Left lung (tissue), 10 donors: ENCODE data around the gene GSG1L. TPM values are rescaled to one million over a fixed set of nuclear protein-coding genes. Genes with fewer than 3 reads are reported as not detected.

ENCODE experiments used
- ATAC-seq: fragments of 200-7000 bp; cut with Tn5 transposase; one replicate; pipeline ENCODE4 v1.9.1; 2020; ENCODE audit warnings: moderate library complexity
- DNase-seq, 4 donors: peaks; one replicate each; pipeline ENCODE4 v3.0.0-alpha.2; 2013 to 2020
- H3K27ac ChIP-seq, 2 donors: fragments of 200-600 bp; sonication (generic) in 1 of 2; one replicate each; pipeline versions ENCODE4 v1.5.0 to v1.8.0; 2020 to 2021
- H3K27me3 ChIP-seq, 2 donors: fragments of 200-600 bp; sonication (generic) in 1 of 2; one replicate each; pipeline versions ENCODE4 v1.5.0 to v1.8.0; 2020 to 2021
- H3K36me3 ChIP-seq, 2 donors: fragments of 200-600 bp; sonication (generic) in 1 of 2; one replicate each; pipeline versions ENCODE4 v1.5.0 to v1.8.0; 2020 to 2021
- H3K4me1 ChIP-seq, 2 donors: fragments of 200-600 bp; one replicate each; pipeline ENCODE4 v1.8.0; 2021
- H3K4me3 ChIP-seq, 2 donors: fragments of 200-600 bp; sonication (generic) in 1 of 2; one replicate each; pipeline versions ENCODE4 v1.5.0 to v1.8.0; 2020 to 2021; ENCODE audit warnings: mild to moderate bottlenecking in 1 of 2
- H3K9me3 ChIP-seq, 2 donors: fragments of 200-600 bp; sonication (generic) in 1 of 2; one replicate each; pipeline versions ENCODE4 v1.5.0 to v1.8.0; 2020 to 2021
- intact Hi-C, 2 donors: fragments of 100-400 bp; cut with DNase I; formaldehyde crosslinking; loops; one replicate each; pipeline versions ENCODE4 v1.11.2 to v1.14.2; 2022
- polyA plus RNA-seq, 6 donors: library from polyadenylated mRNA; unstranded; fragments of 120-200 nt; gene quantifications; one replicate each; pipeline ENCODE4 v1.2.1, GENCODE V29; 2013; ENCODE audit not compliant: insufficient read length in 6 of 6
- total RNA-seq, 2 donors: library from RNA; stranded (reverse); fragmentation: NEBNext Ultra II Directional; extraction: Animal tissue kit (Norgen Biotek cat#: 25700); gene quantifications; one replicate each; pipeline ENCODE4 v1.2.1, GENCODE V29; 2021
- TF ChIP-seq, protein P1 (sequence below), 2 donors: fragments of 200-600 bp; sonication (generic) in 1 of 2; IDR thresholded peaks; one replicate each; pipeline versions ENCODE4 v1.5.0 to v1.8.0; 2021; ENCODE audit warnings: antibody characterized with exemption in 2 of 2
- donor health status: DM: no; HTN: yes; CAD: no.
- donor health status: DM: no; HTN: no; CAD: no.

The GSG1L gene
- total and polyA plus RNA-seq, 8 donors, result 0.20 to 1.2 (median 0.65) TPM; not detected in 1

DNA sequence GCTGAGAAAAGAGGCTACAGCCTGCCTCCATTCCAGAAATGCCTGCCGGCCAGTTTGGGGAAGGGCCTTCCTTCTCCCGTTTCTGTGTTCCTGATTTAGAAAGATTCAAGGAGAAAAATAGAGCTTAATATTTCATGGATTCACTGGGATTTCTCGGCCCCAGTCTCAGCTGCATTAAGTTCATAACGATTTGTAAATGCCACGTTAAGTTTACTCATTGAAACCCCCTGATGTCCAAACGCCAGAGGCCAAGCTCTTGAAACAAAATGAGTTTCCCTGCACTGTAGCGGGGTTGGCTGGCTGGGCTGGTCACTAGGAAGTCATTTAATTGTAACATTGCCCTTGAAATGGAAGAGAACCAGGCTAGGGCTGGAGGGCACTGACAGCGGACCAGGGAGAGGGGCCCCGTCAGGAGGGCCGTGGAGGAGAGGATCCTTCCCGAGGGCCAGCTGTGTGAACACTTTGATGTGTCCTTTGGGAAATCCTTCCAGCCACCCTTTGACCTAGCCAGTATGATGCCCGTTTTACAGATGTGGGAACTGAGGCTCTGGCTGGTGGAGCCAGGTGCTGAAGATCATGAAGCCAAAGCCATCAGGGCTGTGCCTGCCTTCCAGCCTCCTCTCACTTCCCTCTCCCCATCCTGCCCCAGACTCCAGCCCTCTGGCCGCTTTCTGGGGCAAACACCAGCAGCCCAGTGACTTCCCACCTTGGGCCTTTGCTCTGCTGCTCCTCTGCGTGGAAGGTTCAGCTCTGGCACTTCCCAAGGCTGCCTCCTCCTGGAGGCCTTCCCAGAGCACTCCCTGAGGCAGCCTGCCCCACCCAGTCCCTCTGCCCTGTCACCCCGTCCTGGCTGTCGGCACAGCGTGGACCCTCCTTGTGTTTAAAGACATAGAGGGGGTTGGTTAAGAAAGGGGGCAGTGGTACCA lies 293.0 kb downstream of the GSG1L start:
- ATAC-seq (no peak), DNase-seq (no peak)
- intact Hi-C loops, result no loop called here
- Histone ChIP-seq H3K36me3 (peaks cover 0 to 89% of the 10 kb centered on the region in 2 donors), H3K9me3 (no peaks in the 10 kb centered on the region), H3K27me3 (no peaks in the 10 kb centered on the region), H3K4me1 (no peaks in the 10 kb centered on the region), H3K4me3 (no peak overlapping the region), H3K27ac (no peak overlapping the region)
- TF ChIP-seq, protein P1, sequence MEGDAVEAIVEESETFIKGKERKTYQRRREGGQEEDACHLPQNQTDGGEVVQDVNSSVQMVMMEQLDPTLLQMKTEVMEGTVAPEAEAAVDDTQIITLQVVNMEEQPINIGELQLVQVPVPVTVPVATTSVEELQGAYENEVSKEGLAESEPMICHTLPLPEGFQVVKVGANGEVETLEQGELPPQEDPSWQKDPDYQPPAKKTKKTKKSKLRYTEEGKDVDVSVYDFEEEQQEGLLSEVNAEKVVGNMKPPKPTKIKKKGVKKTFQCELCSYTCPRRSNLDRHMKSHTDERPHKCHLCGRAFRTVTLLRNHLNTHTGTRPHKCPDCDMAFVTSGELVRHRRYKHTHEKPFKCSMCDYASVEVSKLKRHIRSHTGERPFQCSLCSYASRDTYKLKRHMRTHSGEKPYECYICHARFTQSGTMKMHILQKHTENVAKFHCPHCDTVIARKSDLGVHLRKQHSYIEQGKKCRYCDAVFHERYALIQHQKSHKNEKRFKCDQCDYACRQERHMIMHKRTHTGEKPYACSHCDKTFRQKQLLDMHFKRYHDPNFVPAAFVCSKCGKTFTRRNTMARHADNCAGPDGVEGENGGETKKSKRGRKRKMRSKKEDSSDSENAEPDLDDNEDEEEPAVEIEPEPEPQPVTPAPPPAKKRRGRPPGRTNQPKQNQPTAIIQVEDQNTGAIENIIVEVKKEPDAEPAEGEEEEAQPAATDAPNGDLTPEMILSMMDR (IDR thresholded peaks at IDR 0.05), result no peak

DNA sequence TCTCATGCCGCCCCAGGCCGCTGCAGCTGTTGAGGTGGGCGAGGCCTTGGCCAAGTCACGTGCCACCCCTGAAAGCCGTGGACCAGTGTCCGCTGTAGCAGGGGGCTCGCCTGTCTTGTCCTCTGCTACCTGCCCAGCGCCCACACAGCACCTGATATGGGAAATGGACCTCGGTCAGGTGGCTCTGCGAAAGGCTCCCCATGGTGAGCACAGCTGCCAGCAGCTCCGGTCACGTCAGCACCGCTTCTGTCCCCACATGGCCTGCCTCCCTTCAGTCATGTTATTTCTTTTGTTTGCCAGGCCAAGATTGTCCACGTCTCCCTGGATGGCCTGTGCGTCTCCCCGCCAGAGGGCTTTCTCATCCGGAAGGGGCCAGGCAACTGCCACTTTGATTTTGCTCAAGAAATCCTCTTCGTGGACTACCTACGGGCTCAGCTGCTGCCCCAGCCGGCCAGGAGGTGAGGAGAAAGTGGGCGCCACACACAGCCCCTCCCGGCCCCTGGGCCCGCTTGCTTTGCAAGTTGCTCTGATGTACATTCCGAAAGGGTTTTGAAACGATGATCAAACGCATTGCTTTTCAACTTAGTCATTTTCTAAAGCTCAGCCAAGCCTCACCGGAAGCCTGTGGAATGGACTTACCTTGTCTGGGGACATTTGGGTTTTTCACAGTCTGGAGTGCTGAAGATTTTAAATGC lies 293.8 kb downstream of the GSG1L start:
- no peaks in the 10 kb centered on the region for H3K9me3 ChIP-seq
- H3K4me3 ChIP-seq, result no peak overlapping the region
- intact Hi-C loops, result no loop called here
- H3K4me1 ChIP-seq, result no peaks in the 10 kb centered on the region
- ATAC-seq (no peak), DNase-seq (no peak)
- H3K27me3 ChIP-seq, result no peaks in the 10 kb centered on the region
- TF ChIP-seq, protein P1 (IDR thresholded peaks at IDR 0.05), result no peak
- H3K36me3 ChIP-seq, result peaks cover 0 to 93% of the 10 kb centered on the region in 2 donors
- H3K27ac ChIP-seq, result no peak overlapping the region

DNA sequence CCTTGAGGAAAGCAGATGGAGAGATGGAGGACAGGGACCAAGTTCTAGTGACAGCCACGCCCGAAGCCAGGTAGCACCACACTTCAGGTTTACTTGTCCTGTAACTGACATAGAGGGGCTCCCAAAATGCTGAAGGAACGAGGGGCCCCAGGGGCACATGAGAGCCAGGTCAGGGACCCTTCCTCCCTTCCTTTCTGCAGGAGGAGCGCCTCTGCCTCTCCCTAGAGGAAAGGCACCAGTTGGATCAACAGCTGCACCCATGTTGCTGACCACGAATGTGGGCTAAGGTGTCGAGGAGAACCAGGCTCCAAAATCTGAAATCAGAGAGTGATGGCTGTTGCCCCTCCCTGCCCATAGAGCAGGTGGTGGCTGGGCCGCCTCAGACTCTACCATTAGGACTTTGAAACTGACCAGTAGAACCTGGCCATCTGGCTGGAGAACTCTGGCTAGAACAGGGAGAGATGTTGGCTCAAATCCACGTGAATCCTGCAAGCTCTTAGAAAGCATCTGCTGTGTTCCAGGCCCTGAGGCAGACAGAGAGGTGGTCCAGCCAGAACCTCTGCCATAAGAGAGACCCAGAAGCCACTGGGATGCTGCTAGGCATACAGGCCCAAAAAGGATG lies 294.8 kb downstream of the GSG1L start:
- TF ChIP-seq, protein P1 (IDR thresholded peaks at IDR 0.05), result no peak
- ATAC-seq (no peak), DNase-seq (no peak)
- no peak overlapping the region for H3K27ac ChIP-seq
- no peaks in the 10 kb centered on the region for H3K4me1 ChIP-seq
- intact Hi-C loops, result no loop called here
- H3K27me3 ChIP-seq, result no peaks in the 10 kb centered on the region
- peaks cover 0 to 93% of the 10 kb centered on the region in 2 donors for H3K36me3 ChIP-seq
- H3K4me3 ChIP-seq, result no peak overlapping the region
- no peaks in the 10 kb centered on the region for H3K9me3 ChIP-seq

- Histone ChIP-seq H3K4me3 (no peak overlapping the region), H3K9me3 (no peaks in the 10 kb centered on the region), H3K27me3 (no peaks in the 10 kb centered on the region), H3K36me3 (peaks cover 0 to 95% of the 10 kb centered on the region in 2 donors), H3K4me1 (no peaks in the 10 kb centered on the region), H3K27ac (no peak overlapping the region)
- TF ChIP-seq, protein P1 (IDR thresholded peaks at IDR 0.05), result no peak
- DNase-seq, result no peak
- no peak for ATAC-seq
- intact Hi-C loops, result no loop called here
Observed at GRCh38 chr16:27767971-27768591, 295.4 kb downstream of the GSG1L start.
